Embryonic facial prominence (tissue), 1 donor: ENCODE measurements around the gene A4GNT.

Source experiments
- DNase-seq: peaks from one replicate; pipeline ENCODE4 v3.0.0-alpha.2; 2016; ENCODE audit errors: extremely low spot score

Gene A4GNT

GRCh38 chr3:138078901-138079344 lies 53.3 kb downstream of the A4GNT start:
- DNase-seq = no peak

DNA sequence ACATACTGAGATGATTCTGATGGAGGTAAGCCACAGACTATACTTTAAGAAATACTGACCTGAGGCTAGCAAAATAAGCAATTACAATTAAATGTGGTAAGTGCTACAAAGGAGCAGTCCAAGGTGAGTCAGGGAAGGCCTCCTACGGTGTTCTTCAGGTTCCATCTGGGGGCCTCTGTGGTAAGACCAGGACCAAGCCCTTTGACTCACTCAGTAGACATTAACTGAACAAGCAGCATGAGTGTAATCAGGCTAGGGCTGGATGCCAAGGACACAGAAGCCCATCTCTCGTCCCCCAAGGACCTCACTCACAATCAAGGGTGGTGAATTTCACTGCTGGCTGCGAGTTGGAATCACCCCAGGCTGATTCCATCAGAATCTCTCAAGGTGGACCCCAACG lies 54.1 kb downstream of the A4GNT start:
- DNase-seq = no peak
